Measurements from ENCODE around the gene CTSZ.

CTSZ gene

GRCh38 chr20:59031564-59032022 lies 24.5 kb upstream of the CTSZ start:
- no peak for DNase-seq (ENCODE audit: low spot score)

- DNase-seq (ENCODE audit: low spot score): no peak
These were observed 24.0 kb upstream of the CTSZ start for GRCh38 chr20:59030911-59031563.

- no peak for DNase-seq (ENCODE audit: low spot score)
These were observed 21.8 kb upstream of the CTSZ start for GRCh38 chr20:59028812-59029211.

DNA sequence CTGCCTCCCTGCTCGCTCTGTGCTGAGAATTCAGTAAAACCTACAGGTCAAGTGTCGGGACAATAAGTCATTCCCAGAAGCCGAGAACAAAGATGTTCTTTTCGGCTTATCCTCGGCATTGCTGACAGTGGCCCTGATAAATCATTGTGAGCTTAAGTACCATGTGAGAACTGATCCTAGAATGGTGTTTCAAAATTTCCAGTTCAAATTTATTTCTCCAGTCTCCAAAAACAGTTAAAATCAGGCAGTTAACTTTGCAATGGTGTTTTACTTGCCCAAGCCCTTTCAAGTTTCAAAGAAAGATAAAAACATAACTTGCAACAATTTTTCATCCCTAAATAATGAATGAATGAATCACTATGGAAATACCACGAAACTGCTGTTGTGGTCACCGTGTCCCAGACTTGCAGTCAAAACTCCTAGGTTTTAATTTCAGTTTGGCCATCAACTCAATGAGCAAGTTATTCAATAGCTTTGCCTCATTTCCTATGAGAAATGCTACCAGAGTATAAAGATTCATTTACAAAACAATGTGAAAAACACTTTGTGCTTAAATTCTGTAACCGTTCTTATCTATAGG lies 20.8 kb upstream of the CTSZ start:
- DNase-seq (ENCODE audit: low spot score): no peak

DNA sequence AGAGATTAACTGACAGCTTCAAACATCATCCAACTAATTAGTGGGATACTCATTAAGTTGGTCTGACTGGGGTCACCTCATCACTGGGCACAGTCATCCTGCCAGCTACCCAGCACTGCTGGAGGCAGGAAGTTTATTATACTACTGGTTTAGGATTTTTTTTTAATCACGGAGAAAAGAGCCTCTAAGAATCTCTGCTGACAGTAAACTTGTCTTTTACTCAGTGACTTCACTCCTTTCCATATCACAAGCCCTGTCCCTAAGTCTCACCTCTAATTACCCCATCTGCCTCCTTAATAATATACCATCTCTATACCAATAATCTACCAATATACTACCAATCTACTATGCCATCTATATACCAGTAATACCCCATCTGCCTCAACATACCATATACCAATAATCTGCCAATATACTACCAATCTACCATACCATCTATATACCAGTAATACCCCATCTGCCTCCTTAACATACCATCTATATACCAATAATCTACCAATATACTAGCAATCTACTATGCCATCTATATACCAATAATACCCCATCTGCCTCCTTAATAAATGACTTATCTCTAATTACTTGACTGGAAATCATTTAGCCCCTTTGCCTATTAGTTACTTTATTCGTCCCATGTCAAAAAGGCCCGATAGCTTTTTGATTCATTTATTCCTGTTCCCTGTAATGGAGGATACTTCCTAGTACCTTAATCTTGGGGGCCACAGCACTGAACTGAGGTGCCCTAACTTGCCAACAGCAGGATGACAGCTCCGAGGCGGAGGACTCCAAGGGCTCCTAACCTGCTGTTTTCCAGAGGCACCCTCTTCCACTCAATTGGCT lies 20.1 kb upstream of the CTSZ start:
- no peak for DNase-seq (ENCODE audit: low spot score)

GRCh38 chr20:59025511-59025910 lies 18.5 kb upstream of the CTSZ start:
- DNase-seq (ENCODE audit: low spot score): no peak

GRCh38 chr20:59025086-59025485 lies 18.0 kb upstream of the CTSZ start:
- DNase-seq (ENCODE audit: low spot score): no peak

DNA sequence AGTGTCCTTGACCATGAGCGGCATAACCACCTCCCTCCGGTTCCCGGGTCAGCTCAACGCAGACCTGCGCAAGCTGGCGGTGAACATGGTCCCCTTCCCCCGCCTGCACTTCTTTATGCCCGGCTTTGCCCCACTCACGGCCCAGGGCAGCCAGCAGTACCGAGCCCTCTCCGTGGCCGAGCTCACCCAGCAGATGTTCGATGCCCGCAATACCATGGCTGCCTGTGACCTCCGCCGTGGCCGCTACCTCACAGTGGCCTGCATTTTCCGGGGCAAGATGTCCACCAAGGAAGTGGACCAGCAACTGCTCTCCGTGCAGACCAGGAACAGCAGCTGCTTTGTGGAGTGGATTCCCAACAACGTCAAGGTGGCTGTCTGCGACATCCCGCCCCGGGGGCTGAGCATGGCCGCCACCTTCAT lies 17.1 kb upstream of the CTSZ start:
- DNase-seq (ENCODE audit: low spot score): no peak

DNA sequence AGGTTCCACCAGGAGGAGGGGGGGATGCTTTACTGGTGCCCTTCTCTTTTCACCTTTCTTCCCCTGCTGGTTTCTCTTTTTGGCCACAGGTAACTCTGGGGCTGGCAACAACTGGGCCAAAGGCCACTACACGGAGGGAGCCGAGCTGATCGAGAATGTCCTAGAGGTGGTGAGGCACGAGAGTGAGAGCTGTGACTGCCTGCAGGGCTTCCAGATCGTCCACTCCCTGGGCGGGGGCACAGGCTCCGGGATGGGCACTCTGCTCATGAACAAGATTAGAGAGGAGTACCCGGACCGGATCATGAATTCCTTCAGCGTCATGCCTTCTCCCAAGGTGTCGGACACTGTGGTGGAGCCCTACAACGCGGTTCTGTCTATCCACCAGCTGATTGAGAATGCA lies 16.6 kb upstream of the CTSZ start:
- no peak for DNase-seq (ENCODE audit: low spot score)

DNA sequence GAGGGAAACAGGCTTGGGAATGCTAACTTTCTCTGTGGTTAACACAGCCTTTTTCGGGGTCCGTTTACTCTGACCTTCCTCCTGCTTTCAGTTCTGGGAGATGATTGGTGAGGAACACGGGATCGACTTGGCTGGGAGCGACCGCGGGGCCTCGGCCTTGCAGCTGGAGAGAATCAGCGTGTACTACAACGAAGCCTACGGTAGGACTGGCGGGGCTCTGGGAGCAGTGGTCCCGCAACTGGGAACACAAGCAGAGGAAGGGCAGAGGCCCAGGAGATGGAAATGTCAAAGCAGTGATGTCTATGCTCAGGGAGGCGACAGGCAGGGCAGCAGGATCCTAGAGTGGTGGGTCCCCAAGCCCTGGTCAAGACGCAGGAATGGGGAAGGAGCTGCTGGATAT lies 15.7 kb upstream of the CTSZ start:
- DNase-seq (ENCODE audit: low spot score): no peak

- no peak for DNase-seq (ENCODE audit: low spot score)
These were observed 14.0 kb upstream of the CTSZ start for GRCh38 chr20:59020938-59021551.

- no peak for DNase-seq (ENCODE audit: low spot score)
These were observed 12.2 kb upstream of the CTSZ start, which contains the start of gene TUBB1 for GRCh38 chr20:59019217-59019616. Gene TUBB1, plus strand, starts transcription at chr20:59019429. Its CDS starts 94 bp downstream, at chr20:59019523.

DNA sequence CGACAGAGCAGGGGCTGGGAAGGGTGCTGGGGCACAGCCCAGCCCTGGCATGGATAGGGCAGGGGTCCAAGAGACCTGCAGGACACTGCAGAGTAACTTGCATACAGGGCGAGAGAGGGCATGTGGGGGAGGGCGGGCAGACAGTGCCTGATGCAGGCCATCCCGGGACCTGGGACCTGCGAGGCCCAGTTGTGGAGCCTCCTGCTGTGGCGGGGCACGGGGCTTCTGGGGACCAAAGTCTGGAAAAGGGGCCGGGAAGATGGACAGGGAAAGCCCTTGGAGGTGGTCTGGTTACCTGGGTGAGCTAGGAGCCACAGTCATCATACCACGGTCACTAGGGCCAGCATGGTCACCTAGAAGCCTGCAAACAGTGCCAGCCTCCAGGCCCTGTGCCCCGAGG lies 11.8 kb upstream of the CTSZ start:
- no peak for DNase-seq (ENCODE audit: low spot score)

DNA sequence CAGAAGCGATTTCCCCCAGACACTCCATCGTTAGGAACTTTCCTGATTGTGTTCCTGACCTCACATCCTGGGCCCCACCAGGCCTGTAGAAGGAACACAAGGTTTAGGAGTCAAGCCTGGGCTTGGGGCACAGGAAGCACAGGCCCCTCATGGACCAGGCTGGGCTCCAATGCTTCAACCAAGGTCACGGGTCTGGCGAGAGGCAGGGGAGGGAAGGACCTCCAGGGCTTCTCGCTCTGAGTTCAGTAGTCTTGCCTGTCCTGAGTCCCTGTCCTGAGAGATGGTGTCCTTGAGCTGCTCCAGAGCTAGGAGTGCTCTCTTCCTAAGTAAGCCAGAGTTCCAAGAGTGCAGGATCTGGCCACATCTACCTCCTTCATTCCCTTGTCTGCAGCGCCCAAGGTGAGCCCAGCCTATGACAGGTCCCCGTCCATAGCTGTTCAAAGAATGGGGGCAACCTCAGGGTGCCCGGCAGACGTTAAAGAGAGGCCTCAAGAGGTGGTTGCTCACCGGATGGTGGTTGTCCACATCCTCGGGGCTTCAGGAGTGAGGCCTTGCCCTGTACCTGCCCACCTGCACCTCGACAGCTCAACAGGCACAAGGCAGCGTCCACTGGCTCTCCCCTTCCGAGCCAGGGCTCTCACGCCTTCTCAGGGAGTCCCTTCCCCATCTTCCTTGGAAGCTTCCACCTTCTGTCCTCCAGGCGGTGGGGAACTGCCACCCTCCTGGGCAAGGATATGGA lies 10.6 kb upstream of the CTSZ start:
- no peak for DNase-seq (ENCODE audit: low spot score)

DNA sequence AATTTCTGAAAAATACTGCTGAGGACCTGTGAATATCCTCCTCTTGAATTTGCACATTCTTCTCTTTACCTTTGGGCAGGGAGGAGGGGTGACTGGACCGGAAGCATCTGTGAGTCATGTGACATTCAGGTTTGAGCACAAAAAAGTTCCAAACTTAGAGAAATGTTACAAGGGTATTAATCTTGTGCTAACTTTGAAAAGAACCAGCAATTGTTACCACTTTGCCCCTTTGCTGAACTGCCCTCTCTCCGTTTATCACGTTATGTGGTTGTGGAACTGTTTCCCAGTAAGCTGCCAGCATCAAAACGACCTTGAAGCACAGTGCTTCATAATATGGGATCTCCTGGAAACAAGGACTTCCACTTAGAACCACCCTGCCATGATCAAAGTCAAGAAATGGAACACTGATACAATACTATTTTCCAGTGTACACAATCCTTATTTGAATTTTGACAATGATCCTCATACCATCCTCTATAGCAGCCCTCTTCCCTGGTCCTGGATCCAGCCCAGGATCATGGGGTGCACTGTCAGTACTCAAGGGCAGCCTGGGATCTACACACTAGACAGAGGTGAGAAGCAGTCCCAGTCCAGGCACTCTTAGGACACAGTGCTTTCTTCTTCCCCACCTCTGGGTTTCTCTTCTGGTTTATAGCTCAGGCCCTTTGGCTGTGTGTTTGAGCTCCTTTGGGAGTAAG lies 9.9 kb upstream of the CTSZ start:
- DNase-seq (ENCODE audit: low spot score): no peak

GRCh38 chr20:59015812-59016711 lies 9.0 kb upstream of the CTSZ start:
- DNase-seq (ENCODE audit: low spot score): no peak

GRCh38 chr20:59015411-59015810 lies 8.4 kb upstream of the CTSZ start:
- DNase-seq (ENCODE audit: low spot score): no peak

DNA sequence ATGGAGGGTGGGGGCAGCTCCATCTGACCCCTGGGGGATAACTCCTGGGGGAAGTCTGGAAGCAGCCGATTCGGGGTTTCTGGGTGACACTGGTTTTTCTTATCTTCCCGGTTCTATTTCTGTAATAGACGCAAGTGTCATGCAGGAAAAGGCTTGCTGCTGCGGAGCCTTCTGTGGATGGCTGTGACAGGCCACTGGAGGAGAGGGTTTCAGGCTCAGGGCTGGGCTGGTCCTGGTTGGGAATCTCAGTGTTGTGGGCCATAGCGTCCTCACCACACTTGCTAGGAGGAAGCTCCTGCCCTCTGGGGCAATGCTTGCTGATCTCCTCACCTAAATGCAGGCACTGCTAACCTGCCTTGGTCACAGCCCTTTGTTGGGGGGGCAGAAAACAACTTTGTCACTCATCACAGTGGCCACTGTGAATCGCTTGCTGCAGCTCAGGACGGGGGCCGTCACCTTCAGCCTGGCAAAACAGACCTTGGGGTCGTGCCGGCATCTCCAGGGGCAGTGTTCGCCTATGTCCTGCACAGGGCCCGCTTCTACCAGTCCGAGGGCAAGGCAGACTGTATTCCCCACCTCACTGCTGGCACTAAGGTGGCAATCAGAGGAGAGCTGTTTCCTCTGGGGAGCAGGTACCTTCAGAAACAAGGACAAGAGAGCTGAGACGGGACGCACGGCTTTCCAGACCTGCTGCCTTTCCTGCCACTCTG lies 7.8 kb upstream of the CTSZ start:
- DNase-seq (ENCODE audit: low spot score): no peak

DNA sequence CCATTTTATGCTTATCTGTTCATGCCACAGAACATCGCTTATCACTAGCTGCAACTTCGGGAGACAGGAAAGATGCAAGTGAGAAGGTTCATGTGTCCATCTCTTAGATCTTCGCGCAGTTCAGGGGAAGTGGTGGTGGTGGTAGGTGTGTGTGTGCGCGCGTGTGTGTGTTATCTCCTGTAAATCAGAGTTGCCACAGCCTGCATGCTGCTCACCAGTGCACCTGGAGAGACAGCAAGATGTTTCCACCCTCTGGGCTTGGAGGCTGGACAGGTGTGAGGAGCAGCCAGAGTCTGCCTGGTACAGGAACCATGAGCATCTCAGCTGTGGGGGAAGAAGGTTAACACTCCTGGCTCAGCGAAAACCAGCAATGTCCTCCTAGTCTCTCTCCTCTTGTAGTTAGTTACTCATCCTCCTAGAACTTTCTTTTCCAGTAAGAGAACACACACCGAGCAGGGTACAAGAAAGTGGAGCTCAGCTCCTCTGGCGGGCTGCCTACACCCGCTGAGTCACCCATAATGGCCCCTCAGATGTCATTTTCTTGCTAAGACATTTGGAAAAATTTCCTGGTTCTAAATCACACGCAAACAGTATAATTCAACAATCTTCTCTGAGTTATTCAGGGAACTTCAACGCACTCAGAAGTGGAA lies 7.0 kb upstream of the CTSZ start:
- DNase-seq (ENCODE audit: low spot score): no peak
